GM12865 (cell line): ENCODE measurements around the gene NYAP2.
A peak's percentile ranks its signal among the peaks of the same experiment; 100 is the strongest.

Experiments
- DNase-seq: peaks from one replicate; pipeline ENCODE4 v3.0.0; 2010; ENCODE audit warnings: low read depth
- H3K4me3 ChIP-seq: 2 replicates; pipeline ENCODE4 v1.5.1; 2011; ENCODE audit warnings: mild to moderate bottlenecking, low read depth, low read length, control low read depth
- TF ChIP-seq, protein P1 (sequence below): IDR thresholded peaks from 2 replicates; pipeline ENCODE4 v1.5.1; 2011; ENCODE audit warnings: low read length, control low read depth, low read depth, inconsistent platforms; ENCODE audit not compliant: insufficient read depth; ENCODE audit errors: missing control alignments

Gene NYAP2

DNA sequence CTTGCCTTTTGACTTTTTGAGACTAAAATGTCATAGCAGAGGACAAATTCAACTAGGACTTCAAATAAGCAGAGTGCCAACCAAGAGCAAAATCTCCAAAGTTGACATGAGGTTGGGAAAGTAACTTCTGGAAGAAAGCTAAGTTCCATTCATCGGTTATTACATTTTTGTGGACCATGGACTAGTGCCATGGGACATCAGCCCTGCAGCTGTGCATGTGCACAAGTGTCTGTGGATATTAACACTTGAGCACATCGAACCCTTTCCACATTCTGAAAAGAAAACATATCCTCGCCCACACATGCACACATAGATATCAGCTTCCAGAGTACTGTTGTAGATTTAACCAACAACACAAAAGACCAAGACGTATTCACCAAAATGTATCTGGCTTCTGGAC, 262.6 kb downstream of the NYAP2 start:
- no peak overlapping the region for H3K4me3 ChIP-seq
- DNase-seq, result no peak
- TF ChIP-seq, protein P1, sequence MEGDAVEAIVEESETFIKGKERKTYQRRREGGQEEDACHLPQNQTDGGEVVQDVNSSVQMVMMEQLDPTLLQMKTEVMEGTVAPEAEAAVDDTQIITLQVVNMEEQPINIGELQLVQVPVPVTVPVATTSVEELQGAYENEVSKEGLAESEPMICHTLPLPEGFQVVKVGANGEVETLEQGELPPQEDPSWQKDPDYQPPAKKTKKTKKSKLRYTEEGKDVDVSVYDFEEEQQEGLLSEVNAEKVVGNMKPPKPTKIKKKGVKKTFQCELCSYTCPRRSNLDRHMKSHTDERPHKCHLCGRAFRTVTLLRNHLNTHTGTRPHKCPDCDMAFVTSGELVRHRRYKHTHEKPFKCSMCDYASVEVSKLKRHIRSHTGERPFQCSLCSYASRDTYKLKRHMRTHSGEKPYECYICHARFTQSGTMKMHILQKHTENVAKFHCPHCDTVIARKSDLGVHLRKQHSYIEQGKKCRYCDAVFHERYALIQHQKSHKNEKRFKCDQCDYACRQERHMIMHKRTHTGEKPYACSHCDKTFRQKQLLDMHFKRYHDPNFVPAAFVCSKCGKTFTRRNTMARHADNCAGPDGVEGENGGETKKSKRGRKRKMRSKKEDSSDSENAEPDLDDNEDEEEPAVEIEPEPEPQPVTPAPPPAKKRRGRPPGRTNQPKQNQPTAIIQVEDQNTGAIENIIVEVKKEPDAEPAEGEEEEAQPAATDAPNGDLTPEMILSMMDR, result no peak

DNA sequence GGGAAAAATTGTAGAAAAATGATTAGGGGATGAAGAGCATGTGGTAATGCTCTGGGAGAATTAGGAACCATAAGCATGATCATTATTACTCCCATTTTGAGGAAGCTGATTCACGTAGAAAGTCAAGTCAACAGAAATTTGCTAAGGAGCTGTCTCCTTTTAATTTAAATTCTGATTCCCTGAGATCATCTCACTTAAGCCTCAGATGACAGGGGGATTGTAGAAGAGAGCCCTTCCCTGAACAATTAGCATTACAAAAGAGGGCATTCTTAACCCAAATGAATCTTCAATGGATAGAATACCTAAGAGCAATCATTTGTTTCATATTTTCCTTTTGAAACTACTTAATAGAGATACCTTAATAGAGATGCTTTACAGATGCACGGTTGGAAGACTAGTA, 267.9 kb downstream of the NYAP2 start:
- TF ChIP-seq, protein P1, result no peak
- no peak overlapping the region for H3K4me3 ChIP-seq
- no peak for DNase-seq

DNA sequence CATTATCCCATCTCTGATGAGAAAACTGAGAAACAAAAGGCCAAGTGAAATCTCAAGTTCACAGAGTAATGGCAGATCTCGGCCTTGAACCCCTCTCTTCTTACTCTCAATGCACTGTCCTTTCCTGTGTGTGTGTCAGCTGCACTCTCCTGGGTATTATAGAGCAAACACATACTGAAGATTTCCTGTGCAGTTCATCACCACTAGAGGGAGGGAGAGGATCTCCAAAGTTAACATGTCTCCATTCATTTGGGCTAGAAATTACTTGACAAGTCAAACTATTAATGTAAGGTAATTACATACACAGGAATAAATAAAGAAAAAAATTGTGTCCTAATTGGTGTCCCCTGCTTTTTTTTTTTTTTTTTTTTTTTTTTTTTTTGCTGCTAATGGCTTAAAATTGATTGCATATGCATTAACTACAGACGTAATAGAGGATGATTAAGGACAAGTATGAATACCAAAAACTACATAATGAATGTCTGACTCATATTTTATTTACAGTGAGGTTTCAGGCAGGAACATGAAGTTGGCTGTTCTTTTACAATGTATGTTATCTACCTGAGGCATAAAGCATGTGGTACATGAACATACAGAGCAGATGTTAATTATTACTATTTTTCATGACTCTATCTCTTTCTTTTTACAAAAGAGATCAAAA, 269.2 kb downstream of the NYAP2 start:
- H3K4me3 ChIP-seq, result no peak overlapping the region
- DNase-seq, result peak; percentile 59

DNA sequence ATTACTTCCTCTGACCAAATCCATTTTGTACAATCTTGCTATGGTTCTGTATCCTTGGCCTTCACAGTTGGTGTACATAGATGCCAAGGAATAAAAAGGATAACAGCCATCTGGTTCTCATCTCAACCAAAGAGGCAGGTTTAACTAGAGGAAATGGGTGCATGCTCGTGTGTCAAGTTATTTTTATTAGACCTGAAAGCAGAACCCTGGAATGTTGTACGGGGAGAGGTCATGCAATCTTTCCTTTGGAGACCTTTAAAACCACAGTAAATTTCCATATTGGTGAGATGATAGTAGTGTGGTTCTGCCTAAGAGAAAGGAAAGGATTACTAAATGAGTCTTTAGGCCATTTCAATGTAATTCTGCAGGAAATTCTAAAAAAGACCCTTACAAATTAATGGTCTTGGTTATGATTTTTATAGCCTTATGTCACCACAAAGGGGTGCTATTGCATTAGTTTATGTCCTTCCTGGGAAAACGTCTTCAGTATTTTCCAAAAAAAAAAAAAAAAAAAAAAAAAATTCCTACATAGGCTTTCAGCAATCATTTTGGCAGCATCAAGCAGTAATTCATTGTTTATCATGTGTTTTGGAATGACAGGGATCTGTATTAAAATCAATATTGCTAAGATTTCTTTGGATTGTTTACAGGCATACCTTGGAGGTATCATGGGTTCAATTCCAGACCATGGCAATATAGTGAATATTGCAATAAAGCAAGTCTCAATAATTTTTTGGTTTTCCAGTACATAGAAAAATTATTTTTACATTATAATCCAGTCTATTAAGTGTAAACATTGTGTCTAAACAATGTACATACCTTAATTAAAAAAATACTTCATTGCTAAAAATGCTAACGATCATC, 270.8 kb downstream of the NYAP2 start:
- no peak for DNase-seq
- no peak overlapping the region for H3K4me3 ChIP-seq
- TF ChIP-seq, protein P1, result no peak

More for the DNA sequence above, 269.2 kb downstream of the NYAP2 start:
- TF ChIP-seq, protein P1, result peak; percentile 72

DNA sequence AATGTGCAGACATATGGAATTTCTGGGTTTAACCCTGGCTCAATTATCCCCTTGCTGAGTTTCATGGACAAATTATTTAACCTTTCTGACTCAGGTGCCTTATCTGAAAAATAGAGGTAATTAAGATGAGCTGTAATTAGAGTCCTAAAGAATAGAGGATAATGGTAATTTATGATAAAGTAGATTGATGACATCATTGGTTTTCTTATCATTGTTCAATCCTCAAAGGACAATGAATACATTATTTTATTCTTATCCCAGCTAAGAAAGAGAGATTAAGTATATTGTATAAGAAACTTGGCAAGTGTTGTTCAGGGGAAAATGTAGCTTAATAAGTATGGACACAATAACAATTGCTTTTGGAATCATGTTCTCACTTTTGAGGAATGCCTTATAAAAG, 279.3 kb downstream of the NYAP2 start:
- TF ChIP-seq, protein P1, result no peak
- DNase-seq, result no peak
- no peak overlapping the region for H3K4me3 ChIP-seq

DNA sequence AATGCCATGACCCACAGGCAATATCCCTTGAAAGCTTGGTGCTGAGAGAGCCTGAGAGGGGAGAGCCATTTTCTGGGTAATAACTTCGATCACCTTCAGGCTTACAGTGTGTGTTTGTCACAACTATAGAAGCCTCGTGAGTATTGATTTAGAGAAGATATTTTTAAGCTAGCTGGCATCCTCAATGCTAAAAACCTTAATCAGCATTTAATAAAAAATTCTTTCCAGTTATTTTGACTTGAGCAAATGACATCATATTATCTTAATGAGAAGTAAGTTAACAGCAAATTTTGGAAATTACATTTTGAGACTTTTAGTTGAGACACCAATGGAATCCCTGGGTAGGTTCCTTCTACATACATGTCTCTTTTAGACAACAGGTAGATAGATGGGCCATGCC, 283.7 kb downstream of the NYAP2 start:
- DNase-seq, result no peak
- TF ChIP-seq, protein P1, result no peak
- H3K4me3 ChIP-seq, result no peak overlapping the region
